Activated T-helper 2 cell treated with anti-CD3 and anti-CD28 coated beads, Interferon-gamma antibody, Interleukin-2, Interleukin-4, amounts not matched to agents 10 μg/mL and 5 μg/mL and 100 μg/mL, durations not matched to agents 14 hours and 24 hours and 36 hours (primary cell): Measurements from ENCODE around the gene DAB2IP. TPM values are rescaled to one million over a fixed set of nuclear protein-coding genes. Genes with fewer than 3 reads are reported as not detected.

ENCODE experiments used
- DNase-seq: peaks from one replicate; pipeline ENCODE4 v3.0.0; 2021; ENCODE audit warnings: low spot score
- H3K27ac Mint-ChIP-seq: one replicate; pipeline ENCODE4 v1.8.0; 2021; ENCODE audit warnings: mixed read lengths
- H3K27me3 Mint-ChIP-seq: one replicate; pipeline ENCODE4 v1.8.0; 2021; ENCODE audit warnings: low read depth, mixed read lengths
- H3K36me3 Mint-ChIP-seq: one replicate; pipeline ENCODE4 v1.8.0; 2021; ENCODE audit warnings: low read depth, mixed read lengths
- H3K4me1 Mint-ChIP-seq: one replicate; pipeline ENCODE4 v1.8.0; 2021; ENCODE audit warnings: low read depth, mixed read lengths
- H3K4me3 Mint-ChIP-seq: one replicate; pipeline ENCODE4 v1.8.0; 2021; ENCODE audit warnings: low read depth, mild to moderate bottlenecking, moderate library complexity, mixed read lengths
- H3K9me3 Mint-ChIP-seq: one replicate; pipeline ENCODE4 v1.8.0; 2021; ENCODE audit warnings: mixed read lengths
- intact Hi-C: fragments of 100-400 bp; cut with micrococcal nuclease; formaldehyde crosslinking; loops from one replicate; pipeline ENCODE4 v1.15.1; 2023
- total RNA-seq: library from RNA; stranded (reverse); gene quantifications from 2 replicates; pipeline ENCODE4 v1.2.3, GENCODE V29; 2022

The DAB2IP gene
- total RNA-seq, 1 donor from 2014 or later, result not detected

GRCh38 chr9:121780177-121781040 is 129.0 kb downstream of the DAB2IP start:
- intact Hi-C loops, result no loop called here
- Mint-ChIP-seq H3K4me3 (no peak overlapping the region), H3K27ac (no peak overlapping the region), H3K4me1 (peaks cover 6% of the 10 kb centered on the region), H3K36me3 (no peaks in the 10 kb centered on the region), H3K27me3 (peaks cover 4% of the 10 kb centered on the region), H3K9me3 (no peaks in the 10 kb centered on the region)
- no peak for DNase-seq

- Mint-ChIP-seq H3K4me3 (no peak overlapping the region), H3K9me3 (no peaks in the 10 kb centered on the region), H3K27me3 (peaks cover 4% of the 10 kb centered on the region), H3K27ac (no peak overlapping the region), H3K36me3 (no peaks in the 10 kb centered on the region), H3K4me1 (peaks cover 6% of the 10 kb centered on the region)
- DNase-seq, result no peak
- intact Hi-C loops, result no loop called here
These were observed 129.7 kb downstream of the DAB2IP start for GRCh38 chr9:121781145-121781548.

- H3K27ac Mint-ChIP-seq, result no peak overlapping the region
- H3K4me1 Mint-ChIP-seq, result peaks cover 6% of the 10 kb centered on the region
- no peak for DNase-seq
- no peaks in the 10 kb centered on the region for H3K36me3 Mint-ChIP-seq
- no peak overlapping the region for H3K4me3 Mint-ChIP-seq
- intact Hi-C loops, result no loop called here
- no peaks in the 10 kb centered on the region for H3K9me3 Mint-ChIP-seq
- peaks cover 4% of the 10 kb centered on the region for H3K27me3 Mint-ChIP-seq
These were observed 130.4 kb downstream of the DAB2IP start for GRCh38 chr9:121781701-121782464.

- peaks cover 4% of the 10 kb centered on the region for H3K27me3 Mint-ChIP-seq
- no peak overlapping the region for H3K4me3 Mint-ChIP-seq
- intact Hi-C loops, result no loop called here
- DNase-seq, result no peak
- H3K36me3 Mint-ChIP-seq, result no peaks in the 10 kb centered on the region
- no peak overlapping the region for H3K27ac Mint-ChIP-seq
- peaks cover 6% of the 10 kb centered on the region for H3K4me1 Mint-ChIP-seq
- H3K9me3 Mint-ChIP-seq, result no peaks in the 10 kb centered on the region
These were observed 131.2 kb downstream of the DAB2IP start for GRCh38 chr9:121782514-121783110.

GRCh38 chr9:121783111-121783510 is 131.7 kb downstream of the DAB2IP start:
- no peak overlapping the region for H3K4me3 Mint-ChIP-seq
- DNase-seq, result no peak
- H3K36me3 Mint-ChIP-seq, result no peaks in the 10 kb centered on the region
- intact Hi-C loops, result no loop called here
- peaks cover 4% of the 10 kb centered on the region for H3K27me3 Mint-ChIP-seq
- no peak overlapping the region for H3K27ac Mint-ChIP-seq
- H3K4me1 Mint-ChIP-seq, result peaks cover 6% of the 10 kb centered on the region
- H3K9me3 Mint-ChIP-seq, result no peaks in the 10 kb centered on the region

- H3K27ac Mint-ChIP-seq, result no peak overlapping the region
These were observed 132.4 kb downstream of the DAB2IP start for GRCh38 chr9:121783521-121784507.

GRCh38 chr9:121784731-121785411 is 133.4 kb downstream of the DAB2IP start:
- Mint-ChIP-seq H3K36me3 (no peaks in the 10 kb centered on the region), H3K4me1 (peaks cover 6% of the 10 kb centered on the region), H3K9me3 (no peaks in the 10 kb centered on the region), H3K27me3 (peaks cover under 1% of the 10 kb centered on the region), H3K4me3 (no peak overlapping the region), H3K27ac (no peak overlapping the region)
- intact Hi-C loops, result no loop called here
- no peak for DNase-seq

More at GRCh38 chr9:121783521-121784507, 132.4 kb downstream of the DAB2IP start:
- Mint-ChIP-seq H3K9me3 (no peaks in the 10 kb centered on the region), H3K36me3 (no peaks in the 10 kb centered on the region), H3K4me1 (peaks cover 6% of the 10 kb centered on the region), H3K4me3 (no peak overlapping the region), H3K27me3 (peaks cover 2% of the 10 kb centered on the region)
- no peak for DNase-seq
- intact Hi-C loops, result no loop called here

GRCh38 chr9:121785673-121786542 is 134.5 kb downstream of the DAB2IP start:
- intact Hi-C loops, result no loop called here
- H3K4me3 Mint-ChIP-seq, result no peak overlapping the region
- no peak for DNase-seq
- H3K27ac Mint-ChIP-seq, result no peak overlapping the region
- H3K9me3 Mint-ChIP-seq, result no peaks in the 10 kb centered on the region
- H3K4me1 Mint-ChIP-seq, result peaks cover 6% of the 10 kb centered on the region
- no peaks in the 10 kb centered on the region for H3K27me3 Mint-ChIP-seq
- H3K36me3 Mint-ChIP-seq, result no peaks in the 10 kb centered on the region

GRCh38 chr9:121786543-121786948 is 135.1 kb downstream of the DAB2IP start:
- H3K4me1 Mint-ChIP-seq, result peaks cover 6% of the 10 kb centered on the region
- no peak for DNase-seq

GRCh38 chr9:121786998-121787422 is 135.6 kb downstream of the DAB2IP start:
- intact Hi-C loops, result no loop called here
- no peak for DNase-seq
- Mint-ChIP-seq H3K36me3 (no peaks in the 10 kb centered on the region), H3K4me3 (no peak overlapping the region), H3K27me3 (no peaks in the 10 kb centered on the region), H3K4me1 (peaks cover 6% of the 10 kb centered on the region), H3K9me3 (no peaks in the 10 kb centered on the region), H3K27ac (no peak overlapping the region)

More at GRCh38 chr9:121786543-121786948, 135.1 kb downstream of the DAB2IP start:
- Mint-ChIP-seq H3K4me3 (no peak overlapping the region), H3K36me3 (no peaks in the 10 kb centered on the region), H3K27me3 (no peaks in the 10 kb centered on the region), H3K9me3 (no peaks in the 10 kb centered on the region), H3K27ac (no peak overlapping the region)
- intact Hi-C loops, result no loop called here
